Cardiac muscle cell (in vitro differentiated cells and primary cell): ENCODE measurements around the gene VSTM4. TPM values are rescaled to one million over a fixed set of nuclear protein-coding genes. Genes with fewer than 3 reads are reported as not detected.

Experiments used
- DNase-seq, 2 donors: peaks; one replicate each; pipeline versions ENCODE4 v3.0.0 to v3.0.0-alpha.2; 2010 to 2017; ENCODE audit warnings: low read depth in 1 of 2, low spot score in 1 of 2
- H3K27ac ChIP-seq: fragments of 200-600 bp; sonication (generic); 2 replicates; pipeline ENCODE4 v1.5.1; 2016
- H3K27me3 ChIP-seq: fragments of 200-600 bp; sonication (generic); 2 replicates; pipeline ENCODE4 v1.6.0; 2016; ENCODE audit warnings: control low read depth
- H3K36me3 ChIP-seq: fragments of 200-600 bp; sonication (generic); 2 replicates; pipeline ENCODE4 v1.5.1; 2016; ENCODE audit warnings: control low read depth
- H3K4me1 ChIP-seq: fragments of 200-600 bp; sonication (generic); 2 replicates; pipeline ENCODE4 v1.8.1; 2017; ENCODE audit warnings: low read depth, mild to moderate bottlenecking, mixed run types
- H3K4me3 ChIP-seq: fragments of 200-600 bp; sonication (generic); 2 replicates; pipeline ENCODE4 v1.5.1; 2016; ENCODE audit warnings: mild to moderate bottlenecking
- H3K9me3 ChIP-seq: fragments of 200-600 bp; sonication (generic); 2 replicates; pipeline ENCODE4 v1.5.1; 2017; ENCODE audit warnings: low read depth, mild to moderate bottlenecking, control low read depth
- CTCF ChIP-seq: IDR thresholded peaks from 2 replicates; pipeline ENCODE4 v1.5.1; 2012; ENCODE audit warnings: low read depth, mild to moderate bottlenecking, low read length
- polyA plus RNA-seq: library from polyadenylated mRNA; unstranded; fragments of >200 nt; fragmentation: Nextera tagmentation; extraction: Ambion mirVana; gene quantifications from 2 replicates; pipeline ENCODE4 v1.2.1, GENCODE V29; 2016
- total RNA-seq: library from RNA; depleted of rRNA; stranded (reverse); fragments of >200 nt; gene quantifications from 2 replicates; pipeline ENCODE4 v1.2.3, GENCODE V29; 2016

The VSTM4 gene
- total and polyA plus RNA-seq, 2 experiments from 2014 or later: 3.6 to 6.0 TPM

- no peak for DNase-seq
- no peaks in the 10 kb centered on the region for H3K27me3 ChIP-seq
- no peaks in the 10 kb centered on the region for H3K9me3 ChIP-seq
- no peak overlapping the region for H3K4me3 ChIP-seq
- H3K36me3 ChIP-seq: no peaks in the 10 kb centered on the region
- TF ChIP-seq CTCF: no peak
- no peak overlapping the region for H3K27ac ChIP-seq
- no peaks in the 10 kb centered on the region for H3K4me1 ChIP-seq
Measured at GRCh38 chr10:48996329-48996728, 119.0 kb downstream of the VSTM4 start.

- no peaks in the 10 kb centered on the region for H3K4me1 ChIP-seq
- H3K4me3 ChIP-seq: no peak overlapping the region
- TF ChIP-seq CTCF: no peak
- H3K9me3 ChIP-seq: no peaks in the 10 kb centered on the region
- no peaks in the 10 kb centered on the region for H3K27me3 ChIP-seq
- H3K27ac ChIP-seq: no peak overlapping the region
- H3K36me3 ChIP-seq: no peaks in the 10 kb centered on the region
- no peak for DNase-seq
Measured at GRCh38 chr10:48993627-48994026, 121.7 kb downstream of the VSTM4 start.

- DNase-seq: no peak
Measured at GRCh38 chr10:48990226-48990625, 125.1 kb downstream of the VSTM4 start.

GRCh38 chr10:48985621-48986158 lies 129.6 kb downstream of the VSTM4 start:
- no peak for DNase-seq
- H3K9me3 ChIP-seq: no peaks in the 10 kb centered on the region
- no peaks in the 10 kb centered on the region for H3K27me3 ChIP-seq
- no peaks in the 10 kb centered on the region for H3K36me3 ChIP-seq
- no peak overlapping the region for H3K27ac ChIP-seq
- H3K4me3 ChIP-seq: no peak overlapping the region
- no peaks in the 10 kb centered on the region for H3K4me1 ChIP-seq
- TF ChIP-seq CTCF: no peak

More at GRCh38 chr10:48990226-48990625, 125.1 kb downstream of the VSTM4 start:
- H3K27ac ChIP-seq: no peak overlapping the region
- TF ChIP-seq CTCF: no peak
- no peaks in the 10 kb centered on the region for H3K36me3 ChIP-seq
- no peaks in the 10 kb centered on the region for H3K9me3 ChIP-seq
- no peaks in the 10 kb centered on the region for H3K4me1 ChIP-seq
- no peaks in the 10 kb centered on the region for H3K27me3 ChIP-seq
- no peak overlapping the region for H3K4me3 ChIP-seq

- Histone ChIP-seq H3K4me3 (no peak overlapping the region), H3K36me3 (no peaks in the 10 kb centered on the region), H3K9me3 (no peaks in the 10 kb centered on the region), H3K4me1 (no peaks in the 10 kb centered on the region), H3K27me3 (peaks cover 3% of the 10 kb centered on the region), H3K27ac (no peak overlapping the region)
- no peak for DNase-seq
- no peak for TF ChIP-seq CTCF
Measured at GRCh38 chr10:48983648-48984351, 131.5 kb downstream of the VSTM4 start.
